WI38 (cell line): Measurements from ENCODE around the gene RNF223.

ENCODE experiments used
- H3K4me3 ChIP-seq: 2 replicates; pipeline ENCODE4 v1.5.1; 2011; ENCODE audit warnings: low read depth, mild to moderate bottlenecking, control low read depth, low read length
- CTCF ChIP-seq: IDR thresholded peaks from 2 replicates; pipeline ENCODE4 v1.5.1; 2012; ENCODE audit warnings: low read depth, mild to moderate bottlenecking, control low read depth, low read length

RNF223 gene

GRCh38 chr1:1046243-1046642 is 27.9 kb downstream of the RNF223 start:
- no peak overlapping the region for H3K4me3 ChIP-seq
- no peak for TF ChIP-seq CTCF

- no peak for TF ChIP-seq CTCF
- no peak overlapping the region for H3K4me3 ChIP-seq
Observed at GRCh38 chr1:1045129-1045528, 29.0 kb downstream of the RNF223 start.

GRCh38 chr1:1044455-1045078 is 29.5 kb downstream of the RNF223 start:
- TF ChIP-seq CTCF, result no peak
- no peak overlapping the region for H3K4me3 ChIP-seq

- no peak for TF ChIP-seq CTCF
- H3K4me3 ChIP-seq, result no peak overlapping the region
Observed at GRCh38 chr1:1043921-1044320, 30.2 kb downstream of the RNF223 start.

- no peak for TF ChIP-seq CTCF
Observed at GRCh38 chr1:1043411-1043810, 30.7 kb downstream of the RNF223 start.

GRCh38 chr1:1042835-1043234 is 31.3 kb downstream of the RNF223 start:
- TF ChIP-seq CTCF, result no peak
- no peak overlapping the region for H3K4me3 ChIP-seq

More at GRCh38 chr1:1043411-1043810, 30.7 kb downstream of the RNF223 start:
- no peak overlapping the region for H3K4me3 ChIP-seq

- TF ChIP-seq CTCF, result no peak
- H3K4me3 ChIP-seq, result no peak overlapping the region
Observed at GRCh38 chr1:1041873-1042272, 32.2 kb downstream of the RNF223 start.
